ENCODE measurements around the gene PIANP.

DNA sequence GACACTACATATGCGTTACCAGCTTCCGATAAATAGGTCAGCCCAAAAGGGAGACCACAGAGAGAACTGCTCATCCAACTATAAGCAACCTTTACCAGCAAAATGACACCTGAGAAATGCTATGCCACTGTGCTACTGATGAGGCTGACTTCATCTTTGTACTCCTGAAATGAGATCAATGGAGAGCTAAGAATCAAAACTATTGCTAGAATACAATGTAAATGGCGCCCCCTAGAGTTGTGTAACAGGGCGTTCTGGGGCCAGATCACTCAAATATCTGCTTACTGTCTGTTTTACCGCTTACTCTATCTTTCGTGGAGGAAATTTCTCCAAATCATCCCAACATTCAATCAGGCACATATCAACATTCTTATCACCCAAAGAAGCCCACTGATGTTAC, 16.0 kb downstream of the PIANP start:
- TF ChIP-seq CTCF (IDR thresholded peaks at IDR 0.05) (peak in 1 of 3 donors; percentile 23), POLR2A (IDR thresholded peaks at IDR 0.05) (no peak), EP300 (IDR thresholded peaks at IDR 0.05) (no peak)
